GM23338 (cell line): ENCODE data around the gene STOM.

Experiments
- EZH2 ChIP-seq: fragments of 200-600 bp; sonication (generic); IDR thresholded peaks from one replicate; pipeline ENCODE4 v1.8.0; 2017; ENCODE audit warnings: antibody characterized with exemption, mild to moderate bottlenecking, low read depth; ENCODE audit not compliant: unreplicated experiment
- EZH2phosphoT487 ChIP-seq: fragments of 200-600 bp; sonication (generic); IDR thresholded peaks from one replicate; pipeline ENCODE4 v1.8.1; 2018; ENCODE audit warnings: antibody characterized with exemption; ENCODE audit not compliant: unreplicated experiment
- JUNB ChIP-seq: IDR thresholded peaks from one replicate; pipeline ENCODE4 v1.6.1; 2016; ENCODE audit warnings: antibody characterized with exemption; ENCODE audit not compliant: unreplicated experiment
- POLR2AphosphoS5 ChIP-seq: IDR thresholded peaks from 2 replicates; pipeline ENCODE4 v1.6.1; 2016; ENCODE audit warnings: antibody characterized with exemption, low read depth
- ZNF331 ChIP-seq: fragments of 250-450 bp; sonication (Bioruptor Pico); IDR thresholded peaks from 2 replicates; pipeline ENCODE4 v1.5.0; 2020; ENCODE audit warnings: low read depth, mild to moderate bottlenecking, moderate library complexity
- TF ChIP-seq, protein P1 (sequence below), 2 experiments: fragments of 200-600 bp in 1 of 2; sonication (generic) in 1 of 2; conservative IDR thresholded peaks; 2 replicates each; pipeline versions ENCODE4 v1.5.1 to v1.6.1; 2016 to 2017; ENCODE audit warnings: antibody characterized with exemption in 2 of 2, low read depth in 2 of 2, mild to moderate bottlenecking in 2 of 2, moderate library complexity in 1 of 2
- TF ChIP-seq, protein P2 (sequence below): IDR thresholded peaks from one replicate; pipeline ENCODE4 v1.6.1; 2018; ENCODE audit warnings: antibody characterized with exemption; ENCODE audit not compliant: unreplicated experiment
- TF ChIP-seq, protein P3 (sequence below): fragments of 250-450 bp; sonication (Bioruptor Pico); IDR thresholded peaks from 2 replicates; pipeline ENCODE4 v1.5.0; 2020; ENCODE audit warnings: mild to moderate bottlenecking, moderate library complexity

DNA sequence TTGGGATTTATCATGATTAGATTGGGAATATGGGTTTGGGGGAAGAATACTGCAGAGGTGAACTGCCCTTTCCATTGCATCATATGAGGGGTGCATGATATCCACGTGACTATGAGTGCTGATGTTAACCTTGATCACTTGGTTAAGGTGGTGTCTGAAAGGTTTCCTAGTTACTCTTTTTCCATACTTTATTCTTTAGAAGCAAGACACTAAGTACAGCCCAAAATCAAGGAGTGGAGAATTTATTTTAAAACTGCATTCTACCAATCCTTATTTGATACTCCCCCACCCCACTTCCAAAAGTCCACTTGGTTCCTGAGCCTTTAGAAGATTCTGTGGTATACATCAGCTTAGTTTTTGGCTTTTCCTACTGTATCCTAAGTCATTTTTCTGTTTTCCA lies 20.3 kb upstream of the STOM start:
- TF ChIP-seq JUNB (no peak), EZH2 (no peak), POLR2AphosphoS5 (no peak), EZH2phosphoT487 (no peak), ZNF331 (no peak)
- TF ChIP-seq, protein P1, sequence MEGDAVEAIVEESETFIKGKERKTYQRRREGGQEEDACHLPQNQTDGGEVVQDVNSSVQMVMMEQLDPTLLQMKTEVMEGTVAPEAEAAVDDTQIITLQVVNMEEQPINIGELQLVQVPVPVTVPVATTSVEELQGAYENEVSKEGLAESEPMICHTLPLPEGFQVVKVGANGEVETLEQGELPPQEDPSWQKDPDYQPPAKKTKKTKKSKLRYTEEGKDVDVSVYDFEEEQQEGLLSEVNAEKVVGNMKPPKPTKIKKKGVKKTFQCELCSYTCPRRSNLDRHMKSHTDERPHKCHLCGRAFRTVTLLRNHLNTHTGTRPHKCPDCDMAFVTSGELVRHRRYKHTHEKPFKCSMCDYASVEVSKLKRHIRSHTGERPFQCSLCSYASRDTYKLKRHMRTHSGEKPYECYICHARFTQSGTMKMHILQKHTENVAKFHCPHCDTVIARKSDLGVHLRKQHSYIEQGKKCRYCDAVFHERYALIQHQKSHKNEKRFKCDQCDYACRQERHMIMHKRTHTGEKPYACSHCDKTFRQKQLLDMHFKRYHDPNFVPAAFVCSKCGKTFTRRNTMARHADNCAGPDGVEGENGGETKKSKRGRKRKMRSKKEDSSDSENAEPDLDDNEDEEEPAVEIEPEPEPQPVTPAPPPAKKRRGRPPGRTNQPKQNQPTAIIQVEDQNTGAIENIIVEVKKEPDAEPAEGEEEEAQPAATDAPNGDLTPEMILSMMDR (conservative IDR thresholded peaks at IDR 0.05; ENCODE audit: low read depth in 2 of 2) = no peak
- TF ChIP-seq, protein P2, sequence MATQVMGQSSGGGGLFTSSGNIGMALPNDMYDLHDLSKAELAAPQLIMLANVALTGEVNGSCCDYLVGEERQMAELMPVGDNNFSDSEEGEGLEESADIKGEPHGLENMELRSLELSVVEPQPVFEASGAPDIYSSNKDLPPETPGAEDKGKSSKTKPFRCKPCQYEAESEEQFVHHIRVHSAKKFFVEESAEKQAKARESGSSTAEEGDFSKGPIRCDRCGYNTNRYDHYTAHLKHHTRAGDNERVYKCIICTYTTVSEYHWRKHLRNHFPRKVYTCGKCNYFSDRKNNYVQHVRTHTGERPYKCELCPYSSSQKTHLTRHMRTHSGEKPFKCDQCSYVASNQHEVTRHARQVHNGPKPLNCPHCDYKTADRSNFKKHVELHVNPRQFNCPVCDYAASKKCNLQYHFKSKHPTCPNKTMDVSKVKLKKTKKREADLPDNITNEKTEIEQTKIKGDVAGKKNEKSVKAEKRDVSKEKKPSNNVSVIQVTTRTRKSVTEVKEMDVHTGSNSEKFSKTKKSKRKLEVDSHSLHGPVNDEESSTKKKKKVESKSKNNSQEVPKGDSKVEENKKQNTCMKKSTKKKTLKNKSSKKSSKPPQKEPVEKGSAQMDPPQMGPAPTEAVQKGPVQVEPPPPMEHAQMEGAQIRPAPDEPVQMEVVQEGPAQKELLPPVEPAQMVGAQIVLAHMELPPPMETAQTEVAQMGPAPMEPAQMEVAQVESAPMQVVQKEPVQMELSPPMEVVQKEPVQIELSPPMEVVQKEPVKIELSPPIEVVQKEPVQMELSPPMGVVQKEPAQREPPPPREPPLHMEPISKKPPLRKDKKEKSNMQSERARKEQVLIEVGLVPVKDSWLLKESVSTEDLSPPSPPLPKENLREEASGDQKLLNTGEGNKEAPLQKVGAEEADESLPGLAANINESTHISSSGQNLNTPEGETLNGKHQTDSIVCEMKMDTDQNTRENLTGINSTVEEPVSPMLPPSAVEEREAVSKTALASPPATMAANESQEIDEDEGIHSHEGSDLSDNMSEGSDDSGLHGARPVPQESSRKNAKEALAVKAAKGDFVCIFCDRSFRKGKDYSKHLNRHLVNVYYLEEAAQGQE = no peak
- TF ChIP-seq, protein P3, sequence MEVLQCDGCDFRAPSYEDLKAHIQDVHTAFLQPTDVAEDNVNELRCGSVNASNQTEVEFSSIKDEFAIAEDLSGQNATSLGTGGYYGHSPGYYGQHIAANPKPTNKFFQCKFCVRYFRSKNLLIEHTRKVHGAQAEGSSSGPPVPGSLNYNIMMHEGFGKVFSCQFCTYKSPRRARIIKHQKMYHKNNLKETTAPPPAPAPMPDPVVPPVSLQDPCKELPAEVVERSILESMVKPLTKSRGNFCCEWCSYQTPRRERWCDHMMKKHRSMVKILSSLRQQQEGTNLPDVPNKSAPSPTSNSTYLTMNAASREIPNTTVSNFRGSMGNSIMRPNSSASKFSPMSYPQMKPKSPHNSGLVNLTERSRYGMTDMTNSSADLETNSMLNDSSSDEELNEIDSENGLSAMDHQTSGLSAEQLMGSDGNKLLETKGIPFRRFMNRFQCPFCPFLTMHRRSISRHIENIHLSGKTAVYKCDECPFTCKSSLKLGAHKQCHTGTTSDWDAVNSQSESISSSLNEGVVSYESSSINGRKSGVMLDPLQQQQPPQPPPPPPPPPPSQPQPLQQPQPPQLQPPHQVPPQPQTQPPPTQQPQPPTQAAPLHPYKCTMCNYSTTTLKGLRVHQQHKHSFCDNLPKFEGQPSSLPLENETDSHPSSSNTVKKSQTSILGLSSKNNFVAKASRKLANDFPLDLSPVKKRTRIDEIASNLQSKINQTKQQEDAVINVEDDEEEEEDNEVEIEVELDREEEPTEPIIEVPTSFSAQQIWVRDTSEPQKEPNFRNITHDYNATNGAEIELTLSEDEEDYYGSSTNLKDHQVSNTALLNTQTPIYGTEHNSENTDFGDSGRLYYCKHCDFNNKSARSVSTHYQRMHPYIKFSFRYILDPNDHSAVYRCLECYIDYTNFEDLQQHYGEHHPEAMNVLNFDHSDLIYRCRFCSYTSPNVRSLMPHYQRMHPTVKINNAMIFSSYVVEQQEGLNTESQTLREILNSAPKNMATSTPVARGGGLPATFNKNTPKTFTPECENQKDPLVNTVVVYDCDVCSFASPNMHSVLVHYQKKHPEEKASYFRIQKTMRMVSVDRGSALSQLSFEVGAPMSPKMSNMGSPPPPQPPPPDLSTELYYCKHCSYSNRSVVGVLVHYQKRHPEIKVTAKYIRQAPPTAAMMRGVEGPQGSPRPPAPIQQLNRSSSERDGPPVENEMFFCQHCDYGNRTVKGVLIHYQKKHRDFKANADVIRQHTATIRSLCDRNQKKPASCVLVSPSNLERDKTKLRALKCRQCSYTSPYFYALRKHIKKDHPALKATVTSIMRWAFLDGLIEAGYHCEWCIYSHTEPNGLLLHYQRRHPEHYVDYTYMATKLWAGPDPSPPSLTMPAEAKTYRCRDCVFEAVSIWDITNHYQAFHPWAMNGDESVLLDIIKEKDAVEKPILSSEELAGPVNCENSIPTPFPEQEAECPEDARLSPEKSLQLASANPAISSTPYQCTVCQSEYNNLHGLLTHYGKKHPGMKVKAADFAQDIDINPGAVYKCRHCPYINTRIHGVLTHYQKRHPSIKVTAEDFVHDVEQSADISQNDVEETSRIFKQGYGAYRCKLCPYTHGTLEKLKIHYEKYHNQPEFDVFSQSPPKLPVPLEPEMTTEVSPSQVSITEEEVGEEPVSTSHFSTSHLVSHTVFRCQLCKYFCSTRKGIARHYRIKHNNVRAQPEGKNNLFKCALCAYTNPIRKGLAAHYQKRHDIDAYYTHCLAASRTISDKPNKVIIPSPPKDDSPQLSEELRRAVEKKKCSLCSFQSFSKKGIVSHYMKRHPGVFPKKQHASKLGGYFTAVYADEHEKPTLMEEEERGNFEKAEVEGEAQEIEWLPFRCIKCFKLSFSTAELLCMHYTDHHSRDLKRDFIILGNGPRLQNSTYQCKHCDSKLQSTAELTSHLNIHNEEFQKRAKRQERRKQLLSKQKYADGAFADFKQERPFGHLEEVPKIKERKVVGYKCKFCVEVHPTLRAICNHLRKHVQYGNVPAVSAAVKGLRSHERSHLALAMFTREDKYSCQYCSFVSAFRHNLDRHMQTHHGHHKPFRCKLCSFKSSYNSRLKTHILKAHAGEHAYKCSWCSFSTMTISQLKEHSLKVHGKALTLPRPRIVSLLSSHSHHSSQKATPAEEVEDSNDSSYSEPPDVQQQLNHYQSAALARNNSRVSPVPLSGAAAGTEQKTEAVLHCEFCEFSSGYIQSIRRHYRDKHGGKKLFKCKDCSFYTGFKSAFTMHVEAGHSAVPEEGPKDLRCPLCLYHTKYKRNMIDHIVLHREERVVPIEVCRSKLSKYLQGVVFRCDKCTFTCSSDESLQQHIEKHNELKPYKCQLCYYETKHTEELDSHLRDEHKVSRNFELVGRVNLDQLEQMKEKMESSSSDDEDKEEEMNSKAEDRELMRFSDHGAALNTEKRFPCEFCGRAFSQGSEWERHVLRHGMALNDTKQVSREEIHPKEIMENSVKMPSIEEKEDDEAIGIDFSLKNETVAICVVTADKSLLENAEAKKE (CRISPR knock-in tag) = no peak
